K562 (cell line): ENCODE results near the gene ATAD3C. TPM values are rescaled to one million over a fixed set of nuclear protein-coding genes. Genes with fewer than 3 reads are reported as not detected.
A peak's percentile ranks its signal among the peaks of the same experiment; 100 is the strongest.

Experiments used
- C11orf30 ChIP-seq: fragments of 450-650 bp; IDR thresholded peaks from 2 replicates; pipeline ENCODE4 v1.6.1; 2016; ENCODE audit warnings: low read depth, mild to moderate bottlenecking
- CREM ChIP-seq: IDR thresholded peaks from 2 replicates; pipeline ENCODE4 v1.6.1; 2014; ENCODE audit warnings: antibody characterized with exemption, low read depth
- ERF ChIP-seq: fragments of 450-650 bp; formaldehyde crosslinking; IDR thresholded peaks from 2 replicates; pipeline ENCODE4 v1.4.0; 2020; ENCODE audit warnings: mild to moderate bottlenecking, mixed read lengths
- FOXM1 ChIP-seq, 2 experiments: fragments of 450-650 bp in 1 of 2; sonication (generic) in 1 of 2; formaldehyde crosslinking in 1 of 2; IDR thresholded peaks; 2 replicates each; pipeline versions ENCODE4 v1.6.1 to v1.9.0; 2017 to 2022; ENCODE audit warnings: low read depth in 2 of 2, mild to moderate bottlenecking in 2 of 2, missing genetic modification reagents in 1 of 2, moderate library complexity in 1 of 2
- HMG20B ChIP-seq: fragments of 250-450 bp; sonication (Bioruptor Pico); IDR thresholded peaks from 2 replicates; pipeline ENCODE4 v1.5.0; 2021; ENCODE audit warnings: mild to moderate bottlenecking
- NR2C2 ChIP-seq, 2 experiments: fragments of 200-800 bp in 1 of 2; sonication (Bioruptor generic) in 1 of 2; sonication (generic) in 1 of 2; formaldehyde crosslinking in 1 of 2; IDR thresholded peaks; 2 replicates each; pipeline versions ENCODE4 v1.6.1 to v1.8.0; 2016 to 2022; ENCODE audit warnings: mild to moderate bottlenecking in 1 of 2, missing compliant biosample characterization in 1 of 2, missing genetic modification characterization in 1 of 2, missing genetic modification reagents in 1 of 2
- PURB ChIP-seq: sonication (generic); formaldehyde crosslinking; IDR thresholded peaks from 2 replicates; pipeline ENCODE4 v1.9.0; 2021; ENCODE audit warnings: low read depth, mild to moderate bottlenecking, missing genetic modification reagents
- SRSF3 ChIP-seq: fragments of 200-400 bp; formaldehyde crosslinking; IDR thresholded peaks from 2 replicates; pipeline ENCODE4 v1.6.1; 2016; ENCODE audit warnings: mild to moderate bottlenecking, low read length, moderate library complexity; ENCODE audit not compliant: insufficient read depth
- TEAD1 ChIP-seq, 2 experiments: fragments of 450-650 bp in 1 of 2; sonication (generic) in 1 of 2; formaldehyde crosslinking; IDR thresholded peaks; 2 replicates each; pipeline versions ENCODE4 v1.4.0 to v1.8.0; 2020 to 2022; ENCODE audit warnings: mild to moderate bottlenecking in 2 of 2, missing genetic modification reagents in 1 of 2
- ZKSCAN3 ChIP-seq: fragments of 250-450 bp; sonication (Bioruptor Pico); IDR thresholded peaks from 2 replicates; pipeline ENCODE4 v1.4.0; 2020
- ZNF175 ChIP-seq: fragments of 200-800 bp; sonication (Bioruptor generic); IDR thresholded peaks from 2 replicates; pipeline ENCODE4 v1.6.1; 2016; ENCODE audit warnings: low read depth, mild to moderate bottlenecking, missing genetic modification characterization, missing compliant biosample characterization
- ZNF75A ChIP-seq: fragments of 450-650 bp; formaldehyde crosslinking; IDR thresholded peaks from 2 replicates; pipeline ENCODE4 v1.4.0; 2020; ENCODE audit warnings: mild to moderate bottlenecking
- ZNF766 ChIP-seq: fragments of 200-800 bp; sonication (Bioruptor generic); conservative IDR thresholded peaks from 2 replicates; pipeline ENCODE4 v1.6.1; 2016; ENCODE audit warnings: missing genetic modification characterization, missing compliant biosample characterization
- polyA plus RNA-seq, 8 experiments: library from polyadenylated mRNA; depleted of rRNA in 4 of 8; stranded (reverse) in 5 of 8; unstranded in 3 of 8; fragments of >200 nt; fragmentation: Nextera tagmentation in 2 of 8; fragmentation: Illumina TruSeq in 1 of 8; extraction: Ambion mirVana in 2 of 8; extraction: Trizol in 1 of 8; gene quantifications; 2 replicates each; pipeline versions ENCODE4 v1.2.1 to v1.2.3, GENCODE V29; 2011 to 2014; ENCODE audit warnings: inconsistent platforms in 1 of 8, missing spikeins in 1 of 8
- total RNA-seq, 7 experiments: library from RNA; depleted of rRNA in 6 of 7; stranded (reverse); fragments of >200 nt in 6 of 7; fragmentation: Illumina TruSeq in 2 of 7; extraction: Trizol in 2 of 7; gene quantifications; 2 replicates each; pipeline versions ENCODE4 v1.2.1 to v1.2.3, GENCODE V29; 2011 to 2021; ENCODE audit warnings: low replicate concordance in 1 of 7
- TF ChIP-seq, protein P1 (sequence below), 2 experiments: fragments of 450-650 bp; formaldehyde crosslinking in 1 of 2; IDR thresholded peaks; 2 replicates each; pipeline versions ENCODE4 v1.4.0 to v1.6.1; 2014 to 2020; ENCODE audit warnings: mild to moderate bottlenecking in 2 of 2, borderline replicate concordance in 1 of 2, low read depth in 1 of 2
- TF ChIP-seq, protein P2 (sequence below): sonication (generic); IDR thresholded peaks from 2 replicates; pipeline ENCODE4 v1.6.1; 2016
- TF ChIP-seq, protein P3 (sequence below): fragments of 450-650 bp; formaldehyde crosslinking; IDR thresholded peaks from 2 replicates; pipeline ENCODE4 v1.4.0; 2022; ENCODE audit warnings: missing genetic modification characterization

ATAD3C gene
- total and polyA plus RNA-seq, 9 of the 15 experiments (the other 6 are each of a cell fraction or from before 2014, with no cell fraction given) = 0.03 to 0.18 TPM; not detected in 7

DNA sequence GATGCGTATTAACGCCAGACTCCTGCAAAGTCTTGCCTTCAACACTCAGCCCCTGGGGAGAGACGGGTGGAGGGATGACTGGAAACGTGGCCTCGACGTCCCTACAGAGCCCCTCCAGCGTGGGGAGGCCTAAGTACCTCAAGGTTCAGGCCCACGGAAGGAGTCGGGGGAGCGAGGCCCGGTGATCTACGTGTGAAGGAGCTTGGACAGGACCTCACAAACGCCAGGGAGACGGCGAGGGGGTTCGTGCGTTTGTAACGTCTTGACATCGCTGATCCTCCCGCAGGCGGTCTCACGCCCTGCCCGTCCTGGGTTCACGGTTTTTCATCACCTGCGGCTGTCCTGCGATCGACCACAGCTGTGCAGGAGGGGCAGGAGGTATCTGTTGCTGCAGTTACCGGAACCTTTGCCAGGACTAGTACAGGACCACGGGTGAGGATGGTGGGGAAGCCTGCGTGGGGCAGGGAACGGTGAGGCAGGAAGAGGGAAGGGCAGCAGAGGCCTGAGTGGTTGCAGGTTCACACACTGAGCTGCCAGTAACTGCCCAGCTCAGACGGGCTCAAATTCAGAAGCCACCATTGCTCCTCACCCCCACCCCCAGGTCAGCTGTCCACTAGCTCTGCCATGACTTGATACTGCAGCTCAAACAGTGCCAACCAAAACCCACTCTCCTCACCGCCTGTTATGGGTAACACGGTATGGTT is 49.5 kb upstream of the ATAD3C start (continued):
- TF ChIP-seq, protein P1, sequence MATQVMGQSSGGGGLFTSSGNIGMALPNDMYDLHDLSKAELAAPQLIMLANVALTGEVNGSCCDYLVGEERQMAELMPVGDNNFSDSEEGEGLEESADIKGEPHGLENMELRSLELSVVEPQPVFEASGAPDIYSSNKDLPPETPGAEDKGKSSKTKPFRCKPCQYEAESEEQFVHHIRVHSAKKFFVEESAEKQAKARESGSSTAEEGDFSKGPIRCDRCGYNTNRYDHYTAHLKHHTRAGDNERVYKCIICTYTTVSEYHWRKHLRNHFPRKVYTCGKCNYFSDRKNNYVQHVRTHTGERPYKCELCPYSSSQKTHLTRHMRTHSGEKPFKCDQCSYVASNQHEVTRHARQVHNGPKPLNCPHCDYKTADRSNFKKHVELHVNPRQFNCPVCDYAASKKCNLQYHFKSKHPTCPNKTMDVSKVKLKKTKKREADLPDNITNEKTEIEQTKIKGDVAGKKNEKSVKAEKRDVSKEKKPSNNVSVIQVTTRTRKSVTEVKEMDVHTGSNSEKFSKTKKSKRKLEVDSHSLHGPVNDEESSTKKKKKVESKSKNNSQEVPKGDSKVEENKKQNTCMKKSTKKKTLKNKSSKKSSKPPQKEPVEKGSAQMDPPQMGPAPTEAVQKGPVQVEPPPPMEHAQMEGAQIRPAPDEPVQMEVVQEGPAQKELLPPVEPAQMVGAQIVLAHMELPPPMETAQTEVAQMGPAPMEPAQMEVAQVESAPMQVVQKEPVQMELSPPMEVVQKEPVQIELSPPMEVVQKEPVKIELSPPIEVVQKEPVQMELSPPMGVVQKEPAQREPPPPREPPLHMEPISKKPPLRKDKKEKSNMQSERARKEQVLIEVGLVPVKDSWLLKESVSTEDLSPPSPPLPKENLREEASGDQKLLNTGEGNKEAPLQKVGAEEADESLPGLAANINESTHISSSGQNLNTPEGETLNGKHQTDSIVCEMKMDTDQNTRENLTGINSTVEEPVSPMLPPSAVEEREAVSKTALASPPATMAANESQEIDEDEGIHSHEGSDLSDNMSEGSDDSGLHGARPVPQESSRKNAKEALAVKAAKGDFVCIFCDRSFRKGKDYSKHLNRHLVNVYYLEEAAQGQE (IDR thresholded peaks at IDR 0.05; ENCODE audit: borderline replicate concordance) = no peak
- TF ChIP-seq, protein P1 (CRISPR knock-in tag; IDR thresholded peaks at IDR 0.05; ENCODE audit: low read depth) = no peak
- TF ChIP-seq ZKSCAN3 (CRISPR knock-in tag) = no peak
- TF ChIP-seq, protein P2, sequence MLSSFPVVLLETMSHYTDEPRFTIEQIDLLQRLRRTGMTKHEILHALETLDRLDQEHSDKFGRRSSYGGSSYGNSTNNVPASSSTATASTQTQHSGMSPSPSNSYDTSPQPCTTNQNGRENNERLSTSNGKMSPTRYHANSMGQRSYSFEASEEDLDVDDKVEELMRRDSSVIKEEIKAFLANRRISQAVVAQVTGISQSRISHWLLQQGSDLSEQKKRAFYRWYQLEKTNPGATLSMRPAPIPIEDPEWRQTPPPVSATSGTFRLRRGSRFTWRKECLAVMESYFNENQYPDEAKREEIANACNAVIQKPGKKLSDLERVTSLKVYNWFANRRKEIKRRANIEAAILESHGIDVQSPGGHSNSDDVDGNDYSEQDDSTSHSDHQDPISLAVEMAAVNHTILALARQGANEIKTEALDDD = no peak
- TF ChIP-seq, protein P3, sequence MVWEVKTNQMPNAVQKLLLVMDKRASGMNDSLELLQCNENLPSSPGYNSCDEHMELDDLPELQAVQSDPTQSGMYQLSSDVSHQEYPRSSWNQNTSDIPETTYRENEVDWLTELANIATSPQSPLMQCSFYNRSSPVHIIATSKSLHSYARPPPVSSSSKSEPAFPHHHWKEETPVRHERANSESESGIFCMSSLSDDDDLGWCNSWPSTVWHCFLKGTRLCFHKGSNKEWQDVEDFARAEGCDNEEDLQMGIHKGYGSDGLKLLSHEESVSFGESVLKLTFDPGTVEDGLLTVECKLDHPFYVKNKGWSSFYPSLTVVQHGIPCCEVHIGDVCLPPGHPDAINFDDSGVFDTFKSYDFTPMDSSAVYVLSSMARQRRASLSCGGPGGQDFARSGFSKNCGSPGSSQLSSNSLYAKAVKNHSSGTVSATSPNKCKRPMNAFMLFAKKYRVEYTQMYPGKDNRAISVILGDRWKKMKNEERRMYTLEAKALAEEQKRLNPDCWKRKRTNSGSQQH (CRISPR knock-in tag) = peak; percentile 23
- TF ChIP-seq CREM = no peak
- TF ChIP-seq PURB = no peak
- no peak for TF ChIP-seq ERF (CRISPR knock-in tag)
- 0 out of 2 replicates have a peak, but pooled peaks have one; percentile 75 for TF ChIP-seq HMG20B
- TF ChIP-seq NR2C2 (CRISPR knock-in tag; IDR thresholded peaks at IDR 0.05) = no peak; the same call in 1 of the 2 replicates
- no peak; the same call in 1 of the 2 replicates for TF ChIP-seq NR2C2 (tag; IDR thresholded peaks at IDR 0.05)
- TF ChIP-seq ZNF175 (CRISPR knock-in tag) = no peak
- TF ChIP-seq C11orf30 = no peak
- peak; percentile 82; the same call in 1 of the 2 replicates for TF ChIP-seq SRSF3
- 0 out of 4 replicates have a peak, but pooled peaks of 1 of the 2 experiments have one; percentile 20 for TF ChIP-seq TEAD1 (CRISPR knock-in tag; IDR thresholded peaks at IDR 0.05)
- TF ChIP-seq ZNF766 = 0 out of 2 replicates have a peak, but pooled peaks have one; percentile 29
- TF ChIP-seq ZNF75A (CRISPR knock-in tag) = no peak
- no peak for TF ChIP-seq FOXM1 (IDR thresholded peaks at IDR 0.05; ENCODE audit: low read depth)
- TF ChIP-seq FOXM1 (CRISPR knock-in tag; IDR thresholded peaks at IDR 0.05; ENCODE audit: low read depth) = peak; percentile 87; the same call in 1 of the 2 replicates
